Fibroblast of skin of abdomen (primary cell): ENCODE results near the gene DCN. TPM values are rescaled to one million over a fixed set of nuclear protein-coding genes. Genes with fewer than 3 reads are reported as not detected.
A peak's percentile ranks its signal among the peaks of the same experiment; 100 is the strongest.
"Not testable (repeated sequence)": the region's sequence is repeated elsewhere in the genome, so short reads cannot be mapped to it uniquely, and the experiment has no call there.

Source experiments
- DNase-seq: peaks from one replicate; pipeline ENCODE4 v3.0.0-alpha.2; 2013
- polyA plus RNA-seq, 2 experiments: library from polyadenylated mRNA; unstranded; fragments of 120-200 nt; gene quantifications; one replicate each; pipeline ENCODE4 v1.2.1, GENCODE V29; 2013; ENCODE audit not compliant: insufficient read length in 2 of 2

Gene DCN
- polyA plus RNA-seq (2013, experiment 1 of 2; ENCODE audit: insufficient read length) = 521 TPM
- 494 TPM for polyA plus RNA-seq (2013, experiment 2 of 2; ENCODE audit: insufficient read length)

GRCh38 chr12:91182636-91183455 lies at the start of gene DCN:
DCN (minus strand) TSS chr12:91182817; CDS start chr12:91178552, 4,265 bp downstream.
- peak; percentile 63 for DNase-seq

- DNase-seq = no peak
Observed at GRCh38 chr12:91230841-91231240, 48.2 kb upstream of the DCN start.

- no peak for DNase-seq
Observed at GRCh38 chr12:91226951-91227350, 44.3 kb upstream of the DCN start.

GRCh38 chr12:91225316-91225715 lies 42.7 kb upstream of the DCN start:
- DNase-seq = no peak

- DNase-seq = no peak
Observed at GRCh38 chr12:91224401-91224800, 41.8 kb upstream of the DCN start.

- peak; percentile 69 for DNase-seq
Observed at GRCh38 chr12:91222746-91223145, 40.1 kb upstream of the DCN start.

GRCh38 chr12:91219919-91220318 lies 37.3 kb upstream of the DCN start:
- DNase-seq = no peak

- no peak for DNase-seq
Observed at GRCh38 chr12:91219511-91219910, 36.9 kb upstream of the DCN start.

- DNase-seq = no peak
Observed at GRCh38 chr12:91216871-91217270, 34.3 kb upstream of the DCN start.

GRCh38 chr12:91215940-91216454 lies 33.4 kb upstream of the DCN start:
- DNase-seq = peak; percentile 70

- DNase-seq = peak; percentile 68
Observed at GRCh38 chr12:91211866-91212265, 29.2 kb upstream of the DCN start.

GRCh38 chr12:91210618-91211017 lies 28.0 kb upstream of the DCN start:
- DNase-seq = no peak

GRCh38 chr12:91210144-91210543 lies 27.5 kb upstream of the DCN start:
- no peak for DNase-seq

- DNase-seq = not testable (repeated sequence)
Observed at GRCh38 chr12:91207301-91207700, 24.7 kb upstream of the DCN start.

GRCh38 chr12:91205811-91206210 lies 23.2 kb upstream of the DCN start:
- peak; percentile 36 for DNase-seq

- no peak for DNase-seq
Observed at GRCh38 chr12:91204421-91204820, 21.8 kb upstream of the DCN start.

- no peak for DNase-seq
Observed at GRCh38 chr12:91203610-91204009, 21.0 kb upstream of the DCN start.

GRCh38 chr12:91202390-91202789 lies 19.8 kb upstream of the DCN start:
- no peak for DNase-seq

GRCh38 chr12:91196436-91196835 lies 13.8 kb upstream of the DCN start:
- DNase-seq = no peak

GRCh38 chr12:91194500-91194899 lies 11.9 kb upstream of the DCN start:
- peak; percentile 73 for DNase-seq

GRCh38 chr12:91191513-91192111 lies 9.0 kb upstream of the DCN start:
- DNase-seq = no peak

- peak; percentile 83 for DNase-seq
Observed at GRCh38 chr12:91189516-91189915, 6.9 kb upstream of the DCN start.

GRCh38 chr12:91188778-91189177 lies 6.2 kb upstream of the DCN start:
- DNase-seq = no peak

- DNase-seq = no peak
Observed at GRCh38 chr12:91186156-91186555, 3.5 kb upstream of the DCN start.
